ENCODE results near the gene FOXN3.

Gene FOXN3

GRCh38 chr14:89444044-89444443 is 27.0 kb upstream of the FOXN3 start:
- no peak for FAIRE-seq
- TF ChIP-seq CTCF (IDR thresholded peaks at IDR 0.05; ENCODE audit: insufficient read depth, missing control alignments) = no peak
- DNase-seq (ENCODE audit: insufficient read length, low spot score) = no peak

GRCh38 chr14:89443042-89443629 is 26.1 kb upstream of the FOXN3 start:
- FAIRE-seq = no peak

DNA sequence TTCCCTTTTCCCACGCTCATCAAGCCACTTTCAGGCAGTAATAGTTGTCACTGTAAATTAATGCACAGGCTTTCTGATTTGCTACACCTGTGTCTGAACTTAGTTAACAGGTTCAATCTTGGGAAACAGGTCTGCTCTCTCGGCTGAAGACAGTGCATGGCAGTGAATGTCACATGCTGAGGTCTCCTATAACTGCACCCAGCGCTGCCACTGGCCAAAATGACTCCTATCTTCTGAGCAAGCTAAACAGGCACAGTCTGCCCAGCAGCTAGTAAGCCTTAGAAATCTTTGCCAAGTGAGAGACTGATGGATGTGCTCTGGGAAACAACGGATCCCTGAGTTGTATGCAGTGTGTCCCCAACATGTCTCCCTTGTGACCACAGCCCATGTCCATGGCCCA is 25.2 kb upstream of the FOXN3 start:
- no peak for TF ChIP-seq CTCF (IDR thresholded peaks at IDR 0.05; ENCODE audit: insufficient read depth, missing control alignments)
- DNase-seq (ENCODE audit: insufficient read length, low spot score) = no peak
- no peak for FAIRE-seq

More at GRCh38 chr14:89443042-89443629, 26.1 kb upstream of the FOXN3 start:
- TF ChIP-seq CTCF (IDR thresholded peaks at IDR 0.05; ENCODE audit: insufficient read depth, missing control alignments) = no peak
- DNase-seq (ENCODE audit: insufficient read length, low spot score) = no peak

DNA sequence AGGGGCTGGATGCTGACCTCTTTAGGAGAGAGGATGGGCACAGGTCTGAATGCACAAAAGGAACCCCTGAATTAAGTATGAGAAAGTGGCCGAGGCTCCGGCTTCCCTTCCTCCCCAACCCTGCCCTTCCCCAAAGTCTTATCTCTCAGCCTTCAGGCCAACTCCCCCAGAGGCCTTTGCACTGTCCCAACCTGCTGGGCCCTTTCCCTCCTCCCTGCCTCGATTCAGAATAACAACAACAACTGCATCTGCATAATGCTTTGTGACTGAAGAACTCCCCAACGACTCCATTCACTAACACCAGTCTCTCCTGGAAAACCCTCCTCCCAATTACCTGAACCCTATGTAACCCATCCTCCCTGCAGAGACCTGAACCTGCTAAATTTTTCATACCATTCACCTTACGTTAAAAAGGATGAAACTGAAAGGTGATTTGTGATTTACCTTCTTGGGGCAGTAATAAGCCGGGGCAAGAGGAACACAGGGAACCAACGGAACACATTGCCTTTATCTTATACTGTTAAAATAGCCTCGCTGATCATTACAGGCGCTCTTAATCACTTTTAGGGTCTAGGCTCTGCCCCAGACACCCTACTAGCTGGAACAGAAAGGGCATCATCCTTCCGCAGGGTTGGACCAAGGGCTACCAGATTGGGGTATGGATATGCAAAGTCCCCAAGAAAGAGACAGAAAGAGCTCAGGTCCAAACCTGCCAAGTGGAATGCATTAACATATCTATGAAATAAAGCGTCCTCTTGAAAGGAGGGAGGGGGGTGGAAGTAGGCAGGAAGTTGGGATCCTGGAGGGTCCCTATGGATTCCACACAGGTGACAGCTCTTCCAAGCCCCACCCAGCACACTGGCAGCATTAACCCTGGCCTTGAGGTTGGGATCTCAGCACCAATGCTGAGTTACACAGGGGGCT is 24.2 kb upstream of the FOXN3 start:
- FAIRE-seq = no peak
- TF ChIP-seq CTCF (IDR thresholded peaks at IDR 0.05; ENCODE audit: insufficient read depth, missing control alignments) = no peak
- DNase-seq (ENCODE audit: insufficient read length, low spot score) = no peak

GRCh38 chr14:89435892-89436656 is 19.0 kb upstream of the FOXN3 start:
- FAIRE-seq (no peak), DNase-seq (ENCODE audit: insufficient read length, low spot score) (no peak)
- TF ChIP-seq CTCF (IDR thresholded peaks at IDR 0.05; ENCODE audit: insufficient read depth, missing control alignments) = no peak

DNA sequence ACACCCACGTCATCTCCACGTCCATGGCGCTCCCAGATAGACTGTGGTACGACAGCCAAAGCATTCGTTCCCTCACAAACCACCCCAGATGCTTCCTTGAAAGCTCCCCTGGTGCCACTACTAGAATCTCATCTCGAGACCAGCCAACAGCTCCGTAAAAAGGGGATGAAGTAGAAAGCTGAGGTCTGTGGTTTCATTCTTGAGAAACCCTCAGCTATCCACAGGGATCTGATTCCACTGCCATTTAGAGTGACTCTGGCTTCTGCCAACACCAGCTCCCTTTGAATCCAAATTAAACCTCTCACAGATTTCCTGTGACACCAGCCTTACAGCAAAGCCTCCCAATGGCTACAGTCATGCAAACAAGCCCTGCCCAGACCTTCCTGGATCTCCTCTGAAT is 18.5 kb upstream of the FOXN3 start:
- no peak for DNase-seq (ENCODE audit: insufficient read length, low spot score)
- FAIRE-seq = no peak

More for the DNA sequence above, 18.5 kb upstream of the FOXN3 start:
- no peak for TF ChIP-seq CTCF (IDR thresholded peaks at IDR 0.05; ENCODE audit: insufficient read depth, missing control alignments)

Data from D721Med (cell line).